PC-3 (cell line): Measurements from ENCODE around the gene IMPACT. TPM values are rescaled to one million over a fixed set of nuclear protein-coding genes. Genes with fewer than 3 reads are reported as not detected.

Experiments used
- ATAC-seq: fragments of 200-7000 bp; cut with Tn5 transposase; 2 replicates; pipeline ENCODE4 v1.9.1; 2020; ENCODE audit warnings: mild to moderate bottlenecking, moderate library complexity
- BruUV-seq: library from RNA; stranded (reverse); fragments of 400-500 nt; replicated peaks from 2 replicates; lab custom pipeline; 2021; lab: Mats Ljungman, UMichigan
- CTCF ChIA-PET: fragments of 300-600 bp; sonication (Branson Sonifier 250); formaldehyde crosslinking; loops from one replicate; lab custom pipeline; 2022; ENCODE audit warnings: antibody characterized with exemption; lab: Charles Lee
- POLR2A ChIA-PET: fragments of 300-600 bp; sonication (Branson Sonifier 250); formaldehyde crosslinking; loops from one replicate; lab custom pipeline; 2022; ENCODE audit warnings: antibody characterized with exemption; ENCODE audit not compliant: unreplicated experiment; lab: Charles Lee
- DNase-seq: peaks from one replicate; pipeline ENCODE4 v3.0.0-alpha.2; 2015
- H2AFZ ChIP-seq: fragments of 300-600 bp; sonication (generic); 2 replicates; pipeline ENCODE4 v1.6.0; 2016; ENCODE audit warnings: antibody characterized with exemption, low read length
- H3F3A ChIP-seq: fragments of 300-600 bp; sonication (generic); one replicate; pipeline ENCODE4 v1.6.0; 2017; ENCODE audit warnings: antibody characterized with exemption, low read length, control low read depth, mild to moderate bottlenecking; ENCODE audit not compliant: unreplicated experiment
- H3K27ac ChIP-seq: fragments of 300-600 bp; sonication (generic); 2 replicates; pipeline ENCODE4 v1.5.1; 2016; ENCODE audit warnings: mild to moderate bottlenecking, low read length
- H3K27me3 ChIP-seq: fragments of 300-600 bp; sonication (generic); 2 replicates; pipeline ENCODE4 v1.6.1; 2016; ENCODE audit warnings: low read length, mixed read lengths
- H3K36me3 ChIP-seq: fragments of 300-600 bp; sonication (generic); 2 replicates; pipeline ENCODE4 v1.6.1; 2016; ENCODE audit warnings: low read depth, mixed run types, low read length, mixed read lengths
- H3K4me1 ChIP-seq: fragments of 300-600 bp; sonication (generic); 2 replicates; pipeline ENCODE4 v1.5.1; 2016; ENCODE audit warnings: low read length; ENCODE audit not compliant: insufficient read depth
- H3K4me2 ChIP-seq: fragments of 300-600 bp; sonication (generic); 2 replicates; pipeline ENCODE4 v1.6.0; 2016; ENCODE audit warnings: low read length
- H3K4me3 ChIP-seq: fragments of 300-600 bp; sonication (generic); 2 replicates; pipeline ENCODE4 v1.5.1; 2016; ENCODE audit warnings: mild to moderate bottlenecking, low read length, mixed read lengths
- H3K79me2 ChIP-seq: fragments of 300-600 bp; sonication (generic); 2 replicates; pipeline ENCODE4 v1.6.1; 2017; ENCODE audit warnings: low read length, mixed read lengths
- H3K9ac ChIP-seq: fragments of 300-600 bp; sonication (generic); 2 replicates; pipeline ENCODE4 v1.6.0; 2016; ENCODE audit warnings: mild to moderate bottlenecking, low read length
- H3K9me2 ChIP-seq: fragments of 300-600 bp; sonication (generic); replicated peaks from 2 replicates; pipeline ENCODE4 v1.6.1; 2016; ENCODE audit warnings: mixed run types, low read length, mixed read lengths
- H3K9me3 ChIP-seq: fragments of 300-600 bp; sonication (generic); 2 replicates; pipeline ENCODE4 v1.6.1; 2016; ENCODE audit warnings: low read length, mixed read lengths
- H4K20me1 ChIP-seq: fragments of 300-600 bp; sonication (generic); 2 replicates; pipeline ENCODE4 v1.6.1; 2016; ENCODE audit warnings: low read length, mixed read lengths
- EZH2 ChIP-seq: fragments of 300-600 bp; sonication (generic); IDR thresholded peaks from one replicate; pipeline ENCODE4 v1.6.1; 2017; ENCODE audit warnings: antibody characterized with exemption, mild to moderate bottlenecking, low read length; ENCODE audit not compliant: unreplicated experiment
- EZH2phosphoT487 ChIP-seq: fragments of 300-600 bp; sonication (generic); IDR thresholded peaks from 2 replicates; pipeline ENCODE4 v1.6.1; 2018; ENCODE audit warnings: mild to moderate bottlenecking, antibody characterized with exemption, low read length, borderline replicate concordance
- intact Hi-C: fragments of 100-400 bp; cut with micrococcal nuclease; formaldehyde crosslinking; loops from 2 replicates; pipeline ENCODE4 v1.9.0; 2023
- total RNA-seq: library from RNA; depleted of rRNA; stranded (reverse); fragments of >200 nt; gene quantifications from 2 replicates; pipeline ENCODE4 v1.2.3, GENCODE V29; 2014
- TF ChIP-seq, protein P1 (sequence below): fragments of 300-600 bp; sonication (generic); conservative IDR thresholded peaks from 2 replicates; pipeline ENCODE4 v1.5.1; 2017; ENCODE audit warnings: antibody characterized with exemption, low read depth, mild to moderate bottlenecking, low read length

IMPACT gene
- total RNA-seq, 1 experiment from 2014 or later = 19.9 TPM

DNA sequence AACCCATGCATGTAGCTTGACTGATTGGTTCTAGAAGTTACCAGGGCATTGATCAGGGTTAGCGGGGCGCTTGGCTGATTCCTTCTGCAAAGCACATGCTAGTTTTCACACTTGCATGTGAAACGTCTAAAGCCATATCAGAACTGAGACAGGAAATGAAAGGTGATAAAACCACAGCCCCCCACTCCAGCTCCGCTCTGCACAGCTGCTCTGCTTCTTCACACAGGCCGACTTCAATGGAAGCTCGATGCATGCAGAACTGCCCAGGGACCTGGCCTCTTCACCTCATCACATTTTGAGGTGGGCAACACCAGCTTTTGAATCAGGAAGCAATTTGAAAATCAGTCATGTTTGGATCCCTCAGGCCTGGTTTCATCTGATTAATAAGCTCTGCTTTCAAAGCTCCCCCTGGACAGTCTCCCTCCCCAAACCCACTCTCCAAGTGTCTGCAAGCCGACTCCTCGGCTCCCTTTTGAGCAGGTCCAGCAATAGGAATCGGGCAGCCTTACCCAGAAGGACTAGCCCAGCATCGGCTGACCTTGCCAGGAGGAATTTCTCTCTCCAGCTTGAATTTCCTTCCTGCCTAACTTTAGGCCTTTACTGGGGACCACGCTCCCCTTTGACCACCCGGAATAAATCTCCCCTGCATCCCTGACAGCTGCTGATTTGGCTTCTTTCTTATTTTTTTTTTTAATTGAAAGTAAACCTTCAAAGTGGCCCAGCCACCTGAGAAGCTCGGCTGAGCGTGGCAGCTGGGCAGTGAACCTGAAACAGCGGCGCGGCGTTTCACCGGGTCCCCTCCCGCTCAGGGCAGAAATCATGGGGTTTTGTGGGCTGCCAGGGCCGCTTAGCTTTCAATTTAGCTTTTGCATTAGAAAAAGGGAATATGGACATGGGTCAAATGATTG, 65.7 kb downstream of the IMPACT start:
- Histone ChIP-seq H2AFZ (no peak overlapping the region), H4K20me1 (no peaks in the 10 kb centered on the region), H3K9me3 (no peaks in the 10 kb centered on the region), H3K36me3 (no peaks in the 10 kb centered on the region), H3F3A (no peaks in the 10 kb centered on the region), H3K4me1 (peaks cover 3% of the 10 kb centered on the region; the same call in 1 of the 2 replicates), H3K79me2 (no peaks in the 10 kb centered on the region), H3K27me3 (peaks cover 25% of the 10 kb centered on the region), H3K27ac (no peak overlapping the region), H3K4me3 (no peak overlapping the region), H3K4me2 (no peak overlapping the region), H3K9ac (no peak overlapping the region), H3K9me2 (no peaks in the 10 kb centered on the region)
- TF ChIP-seq, protein P1, sequence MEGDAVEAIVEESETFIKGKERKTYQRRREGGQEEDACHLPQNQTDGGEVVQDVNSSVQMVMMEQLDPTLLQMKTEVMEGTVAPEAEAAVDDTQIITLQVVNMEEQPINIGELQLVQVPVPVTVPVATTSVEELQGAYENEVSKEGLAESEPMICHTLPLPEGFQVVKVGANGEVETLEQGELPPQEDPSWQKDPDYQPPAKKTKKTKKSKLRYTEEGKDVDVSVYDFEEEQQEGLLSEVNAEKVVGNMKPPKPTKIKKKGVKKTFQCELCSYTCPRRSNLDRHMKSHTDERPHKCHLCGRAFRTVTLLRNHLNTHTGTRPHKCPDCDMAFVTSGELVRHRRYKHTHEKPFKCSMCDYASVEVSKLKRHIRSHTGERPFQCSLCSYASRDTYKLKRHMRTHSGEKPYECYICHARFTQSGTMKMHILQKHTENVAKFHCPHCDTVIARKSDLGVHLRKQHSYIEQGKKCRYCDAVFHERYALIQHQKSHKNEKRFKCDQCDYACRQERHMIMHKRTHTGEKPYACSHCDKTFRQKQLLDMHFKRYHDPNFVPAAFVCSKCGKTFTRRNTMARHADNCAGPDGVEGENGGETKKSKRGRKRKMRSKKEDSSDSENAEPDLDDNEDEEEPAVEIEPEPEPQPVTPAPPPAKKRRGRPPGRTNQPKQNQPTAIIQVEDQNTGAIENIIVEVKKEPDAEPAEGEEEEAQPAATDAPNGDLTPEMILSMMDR = no peak
- TF ChIP-seq EZH2 (no peak), EZH2phosphoT487 (no peak)
- CTCF ChIA-PET = interaction anchor here (1.4 kb wide), 1 partner anchor 45 kb away, joined by 4 read pairs; no protein-coding TSS in a partner anchor
- BruUV-seq = no TSS peak
- ATAC-seq (no peak), DNase-seq (no peak)
- POLR2A ChIA-PET = interaction anchor here (0.6 kb wide), 2 partner anchors 279 to 908 kb away, joined by 4 to 11 read pairs; no protein-coding TSS in a partner anchor
- intact Hi-C loops = no loop called here

- Histone ChIP-seq H3K36me3 (no peaks in the 10 kb centered on the region), H3K27me3 (peaks cover 36% of the 10 kb centered on the region), H3K4me1 (no peaks in the 10 kb centered on the region), H3K4me2 (no peak overlapping the region), H3K9me3 (no peaks in the 10 kb centered on the region), H3K79me2 (no peaks in the 10 kb centered on the region), H2AFZ (no peak overlapping the region), H3K9ac (no peak overlapping the region), H4K20me1 (no peaks in the 10 kb centered on the region), H3K9me2 (no peaks in the 10 kb centered on the region), H3K27ac (no peak overlapping the region), H3F3A (no peaks in the 10 kb centered on the region), H3K4me3 (no peak overlapping the region)
- ATAC-seq (no peak), DNase-seq (no peak)
- ChIA-PET CTCF (no interaction called here), POLR2A (no interaction called here)
- no TSS peak for BruUV-seq
- intact Hi-C loops = no loop called here
- no peak for TF ChIP-seq EZH2
These were observed 68.1 kb downstream of the IMPACT start for GRCh38 chr18:24494586-24494985.

GRCh38 chr18:24497031-24497754, 70.7 kb downstream of the IMPACT start:
- DNase-seq (no peak), ATAC-seq (no peak)
- Histone ChIP-seq H3K4me2 (no peak overlapping the region), H3K27me3 (peaks cover 36% of the 10 kb centered on the region), H3F3A (no peaks in the 10 kb centered on the region), H3K79me2 (no peaks in the 10 kb centered on the region), H3K4me1 (no peaks in the 10 kb centered on the region), H3K4me3 (no peak overlapping the region), H3K9me2 (no peaks in the 10 kb centered on the region), H3K27ac (no peak overlapping the region), H3K9me3 (no peaks in the 10 kb centered on the region), H2AFZ (no peak overlapping the region), H4K20me1 (no peaks in the 10 kb centered on the region), H3K9ac (no peak overlapping the region), H3K36me3 (no peaks in the 10 kb centered on the region)
- POLR2A ChIA-PET = interaction anchor here (0.7 kb wide), 1 partner anchor 50 kb away, joined by 3 read pairs; no protein-coding TSS in a partner anchor
- intact Hi-C loops = no loop called here
- BruUV-seq = no TSS peak
- CTCF ChIA-PET = no interaction called here
- TF ChIP-seq EZH2phosphoT487 = no peak
- TF ChIP-seq EZH2 = no peak
- TF ChIP-seq, protein P1 = no peak
